Hepatocyte (in vitro differentiated cells): Measurements from ENCODE around the gene MID1. TPM values are rescaled to one million over a fixed set of nuclear protein-coding genes. Genes with fewer than 3 reads are reported as not detected.

ENCODE experiments used
- DNase-seq: peaks from one replicate; pipeline ENCODE4 v3.0.0-alpha.2; 2016; ENCODE audit warnings: low spot score
- H2AFZ ChIP-seq: fragments of 200-600 bp; sonication (generic); 2 replicates; pipeline ENCODE4 v1.6.0; 2016; ENCODE audit warnings: antibody characterized with exemption, mild to moderate bottlenecking
- H3K27ac ChIP-seq: fragments of 200-600 bp; sonication (generic); 2 replicates; pipeline ENCODE4 v1.5.1; 2016; ENCODE audit warnings: mild to moderate bottlenecking
- H3K27me3 ChIP-seq: fragments of 200-600 bp; sonication (generic); 2 replicates; pipeline ENCODE4 v1.6.1; 2016
- H3K36me3 ChIP-seq: fragments of 200-600 bp; sonication (generic); replicated peaks from 2 replicates; pipeline ENCODE4 v1.5.1; 2016; ENCODE audit warnings: low read depth; ENCODE audit not compliant: insufficient read depth
- H3K4me1 ChIP-seq: fragments of 200-600 bp; sonication (generic); 2 replicates; pipeline ENCODE4 v1.5.1; 2016; ENCODE audit warnings: mild to moderate bottlenecking, moderate library complexity; ENCODE audit not compliant: insufficient read depth
- H3K4me2 ChIP-seq: fragments of 200-600 bp; sonication (generic); 2 replicates; pipeline ENCODE4 v1.6.0; 2016
- H3K4me3 ChIP-seq: fragments of 200-600 bp; sonication (generic); 2 replicates; pipeline ENCODE4 v1.5.1; 2016; ENCODE audit warnings: mild to moderate bottlenecking
- H3K79me2 ChIP-seq: fragments of 200-600 bp; sonication (generic); 2 replicates; pipeline ENCODE4 v1.6.0; 2017; ENCODE audit warnings: mild to moderate bottlenecking
- H3K9me2 ChIP-seq: fragments of 200-600 bp; sonication (generic); replicated peaks from 2 replicates; pipeline ENCODE4 v1.6.0; 2017; ENCODE audit warnings: mild to moderate bottlenecking; ENCODE audit not compliant: insufficient read depth
- H3K9me3 ChIP-seq: fragments of 200-600 bp; sonication (generic); 2 replicates; pipeline ENCODE4 v1.5.1; 2016; ENCODE audit warnings: low read depth, mild to moderate bottlenecking
- H4K20me1 ChIP-seq: fragments of 200-600 bp; sonication (generic); 2 replicates; pipeline ENCODE4 v1.6.0; 2016; ENCODE audit warnings: mild to moderate bottlenecking; ENCODE audit not compliant: insufficient read depth, poor library complexity, severe bottlenecking
- EZH2 ChIP-seq: fragments of 200-600 bp; sonication (generic); IDR thresholded peaks from 2 replicates; pipeline ENCODE4 v1.6.1; 2016; ENCODE audit warnings: antibody characterized with exemption, mild to moderate bottlenecking, borderline replicate concordance
- EZH2phosphoT487 ChIP-seq: fragments of 200-600 bp; sonication (generic); IDR thresholded peaks from one replicate; pipeline ENCODE4 v1.6.1; 2018; ENCODE audit warnings: antibody characterized with exemption, mild to moderate bottlenecking, low read depth, moderate library complexity; ENCODE audit not compliant: unreplicated experiment, severe bottlenecking
- WGBS: methylation state at CpG from one replicate; pipeline ENCODE4 v1.1.6; 2016; ENCODE audit warnings: low lambda C conversion rate; ENCODE audit errors: missing lambda C conversion rate; 5-methylcytosine and 5-hydroxymethylcytosine counted together
- polyA plus RNA-seq: library from polyadenylated mRNA; unstranded; fragments of >200 nt; fragmentation: Nextera tagmentation; extraction: Ambion mirVana; gene quantifications from 2 replicates; pipeline ENCODE4 v1.2.1, GENCODE V29; 2016
- total RNA-seq: library from RNA; depleted of rRNA; stranded (reverse); fragments of >200 nt; gene quantifications from 2 replicates; pipeline ENCODE4 v1.2.3, GENCODE V29; 2014
- TF ChIP-seq, protein P1 (sequence below): fragments of 200-600 bp; sonication (generic); IDR thresholded peaks from 2 replicates; pipeline ENCODE4 v1.5.1; 2016; ENCODE audit warnings: antibody characterized with exemption, mild to moderate bottlenecking; ENCODE audit not compliant: poor library complexity

MID1 gene
- total and polyA plus RNA-seq, 2 experiments from 2014 or later: 21.1 to 21.3 TPM

DNA sequence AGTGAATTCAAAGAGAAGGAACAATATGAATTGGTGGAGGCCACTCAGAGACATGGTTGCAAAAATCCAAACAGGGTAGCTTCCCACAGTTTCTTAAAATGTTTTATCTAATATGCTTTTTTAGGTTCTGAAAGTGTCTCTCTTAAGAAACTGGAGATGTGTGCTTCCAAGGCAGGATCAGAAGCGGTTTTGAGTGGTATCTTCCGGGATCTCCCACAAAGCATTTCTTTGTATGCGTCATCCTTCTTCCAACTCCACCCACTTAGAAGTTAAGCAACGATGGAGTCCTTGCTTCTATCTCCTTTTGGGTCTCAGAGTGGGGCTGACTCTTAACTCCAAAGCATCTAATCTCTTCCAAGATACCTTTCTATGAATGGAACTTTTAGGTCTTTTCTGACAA is 196.7 kb downstream of the MID1 start:
- Histone ChIP-seq H3K27me3 (no peaks in the 10 kb centered on the region), H3K9me2 (no peaks in the 10 kb centered on the region), H3K4me3 (no peak overlapping the region), H3K27ac (no peak overlapping the region), H3K9me3 (no peaks in the 10 kb centered on the region), H3K4me2 (no peak overlapping the region), H2AFZ (no peak overlapping the region), H4K20me1 (no peaks in the 10 kb centered on the region), H3K4me1 (no peaks in the 10 kb centered on the region), H3K36me3 (no peaks in the 10 kb centered on the region), H3K79me2 (no peaks in the 10 kb centered on the region)
- DNase-seq: no peak
- 69% methylated on average over 4 of the region's 4 CpGs for WGBS
- TF ChIP-seq EZH2phosphoT487 (no peak), EZH2 (no peak)
- TF ChIP-seq, protein P1, sequence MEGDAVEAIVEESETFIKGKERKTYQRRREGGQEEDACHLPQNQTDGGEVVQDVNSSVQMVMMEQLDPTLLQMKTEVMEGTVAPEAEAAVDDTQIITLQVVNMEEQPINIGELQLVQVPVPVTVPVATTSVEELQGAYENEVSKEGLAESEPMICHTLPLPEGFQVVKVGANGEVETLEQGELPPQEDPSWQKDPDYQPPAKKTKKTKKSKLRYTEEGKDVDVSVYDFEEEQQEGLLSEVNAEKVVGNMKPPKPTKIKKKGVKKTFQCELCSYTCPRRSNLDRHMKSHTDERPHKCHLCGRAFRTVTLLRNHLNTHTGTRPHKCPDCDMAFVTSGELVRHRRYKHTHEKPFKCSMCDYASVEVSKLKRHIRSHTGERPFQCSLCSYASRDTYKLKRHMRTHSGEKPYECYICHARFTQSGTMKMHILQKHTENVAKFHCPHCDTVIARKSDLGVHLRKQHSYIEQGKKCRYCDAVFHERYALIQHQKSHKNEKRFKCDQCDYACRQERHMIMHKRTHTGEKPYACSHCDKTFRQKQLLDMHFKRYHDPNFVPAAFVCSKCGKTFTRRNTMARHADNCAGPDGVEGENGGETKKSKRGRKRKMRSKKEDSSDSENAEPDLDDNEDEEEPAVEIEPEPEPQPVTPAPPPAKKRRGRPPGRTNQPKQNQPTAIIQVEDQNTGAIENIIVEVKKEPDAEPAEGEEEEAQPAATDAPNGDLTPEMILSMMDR: no peak

DNA sequence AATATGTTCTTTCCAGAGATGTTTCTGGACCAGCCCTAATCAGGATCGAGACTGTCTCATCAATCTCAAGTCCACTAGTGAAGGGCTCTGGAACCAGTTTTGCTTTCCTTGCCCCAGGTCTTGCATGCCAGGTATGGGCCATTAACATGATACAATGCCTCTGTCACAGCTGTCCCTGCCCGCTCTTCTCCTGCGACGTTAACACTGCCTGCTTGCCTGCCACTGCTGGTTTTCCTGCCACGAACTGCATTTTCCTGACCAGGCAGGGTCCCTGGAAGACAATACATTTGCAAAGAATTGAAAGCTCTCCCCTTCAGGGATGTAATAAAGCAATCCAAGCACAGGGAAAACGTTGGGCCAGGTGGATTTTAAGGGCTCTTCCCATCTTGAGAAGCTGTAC is 200.3 kb downstream of the MID1 start:
- WGBS: 53% methylated on average over 6 of the region's 6 CpGs
- Histone ChIP-seq H3K79me2 (no peaks in the 10 kb centered on the region), H3K9me2 (no peaks in the 10 kb centered on the region), H3K4me2 (no peak overlapping the region), H3K36me3 (no peaks in the 10 kb centered on the region), H2AFZ (no peak overlapping the region), H3K4me1 (no peaks in the 10 kb centered on the region), H3K4me3 (no peak overlapping the region), H3K27ac (no peak overlapping the region), H3K27me3 (no peaks in the 10 kb centered on the region), H3K9me3 (no peaks in the 10 kb centered on the region), H4K20me1 (no peaks in the 10 kb centered on the region)
- DNase-seq: no peak
- TF ChIP-seq, protein P1: no peak
- TF ChIP-seq EZH2phosphoT487: no peak
- TF ChIP-seq EZH2: no peak

DNA sequence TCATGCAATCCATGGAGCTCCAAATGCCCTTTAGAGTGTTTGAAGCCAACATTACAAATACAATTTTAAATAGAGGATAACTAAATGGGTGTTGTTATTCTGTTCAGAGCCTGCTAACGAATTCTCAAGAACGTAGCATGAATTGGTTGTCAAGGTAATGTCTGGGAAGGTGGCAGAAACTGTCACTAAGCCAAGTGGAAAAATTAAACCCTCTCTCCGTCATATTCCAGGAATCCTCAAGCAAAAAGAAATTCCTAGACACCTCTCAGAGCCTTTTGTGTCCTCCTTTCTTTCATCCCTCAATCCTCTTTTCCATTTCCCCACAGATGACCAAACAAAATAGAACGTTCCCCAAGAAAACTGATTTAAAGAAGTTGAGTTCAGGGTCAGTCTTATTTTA is 204.0 kb downstream of the MID1 start:
- TF ChIP-seq, protein P1: no peak
- no peak for TF ChIP-seq EZH2
- no peak for TF ChIP-seq EZH2phosphoT487
- H3K79me2 ChIP-seq: no peaks in the 10 kb centered on the region
- H2AFZ ChIP-seq: no peak overlapping the region
- no peak overlapping the region for H3K4me2 ChIP-seq
- H3K27ac ChIP-seq: no peak overlapping the region
- no peaks in the 10 kb centered on the region for H3K27me3 ChIP-seq
- H3K4me1 ChIP-seq: no peaks in the 10 kb centered on the region
- no peak for DNase-seq
- H3K9me3 ChIP-seq: no peaks in the 10 kb centered on the region
- WGBS: 74% methylated on average over 4 of the region's 4 CpGs
- no peaks in the 10 kb centered on the region for H3K9me2 ChIP-seq
- H3K36me3 ChIP-seq: no peaks in the 10 kb centered on the region
- no peak overlapping the region for H3K4me3 ChIP-seq
- H4K20me1 ChIP-seq: no peaks in the 10 kb centered on the region
